H1 (cell line): ENCODE data around the gene ACSF3. TPM values are rescaled to one million over a fixed set of nuclear protein-coding genes. Genes with fewer than 3 reads are reported as not detected.

Experiments
- SIN3A ChIP-seq, 2 experiments: IDR thresholded peaks in 1 of 2; conservative IDR thresholded peaks in 1 of 2; 2 replicates each; pipeline ENCODE4 v1.6.1; 2011 to 2012; ENCODE audit warnings: low read length in 2 of 2, improper control_type of control experiment in 1 of 2, low read depth in 1 of 2, mild to moderate bottlenecking in 1 of 2
- polyA plus RNA-seq, 7 experiments: library from polyadenylated mRNA; depleted of rRNA in 3 of 7; stranded (reverse) in 5 of 7; unstranded in 2 of 7; fragments of >200 nt in 5 of 7; fragments of 200-250 nt in 2 of 7; gene quantifications; 1 replicate in 5 of 7; 2 replicates in 1 of 7; 4 replicates in 1 of 7; pipeline versions ENCODE4 v1.2.1 to v1.2.3, GENCODE V29; 2011 to 2013; ENCODE audit warnings: missing spikeins in 2 of 7, mixed read lengths in 2 of 7
- total RNA-seq: library from RNA; stranded (reverse); fragmentation: NEBNext Ultra II Directional; extraction: Animal tissue kit (Norgen Biotek cat#: 25700); gene quantifications from 2 replicates; pipeline ENCODE4 v1.2.1, GENCODE V29; 2021

The ACSF3 gene
- total and polyA plus RNA-seq, 2 of the 8 experiments (the other 6 are each of a cell fraction or from before 2014, with no cell fraction given): 15.6 to 22.9 TPM

DNA sequence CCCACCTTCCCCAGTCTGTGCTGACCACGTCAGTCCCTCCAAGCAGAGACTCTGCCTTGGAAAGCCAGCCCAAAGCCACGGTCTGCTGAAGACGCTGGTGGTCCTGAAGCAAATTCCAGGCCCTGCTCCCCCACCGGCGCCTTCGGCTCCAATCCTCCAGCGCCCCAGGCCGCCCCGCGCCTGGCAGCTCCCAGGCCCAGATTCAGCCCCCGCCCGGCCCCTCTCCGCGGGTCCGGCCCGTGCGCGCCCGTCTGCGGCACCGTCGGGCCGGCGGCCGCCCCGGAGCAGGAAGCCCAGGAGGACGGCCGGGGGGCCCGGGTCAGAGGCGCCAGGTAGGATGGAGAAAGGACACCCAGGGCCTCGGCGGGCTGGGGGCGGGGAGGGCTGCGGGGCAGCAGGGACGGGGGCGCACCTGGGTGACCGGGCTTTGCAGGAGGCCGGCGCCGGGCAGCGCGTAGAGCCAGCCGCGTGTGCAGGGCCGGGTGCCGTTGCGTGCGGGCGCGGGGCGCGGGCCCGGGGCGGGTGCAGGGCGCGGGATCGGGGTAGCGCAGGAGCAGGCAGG lies 107.3 kb downstream of the ACSF3 start (continued):
- TF ChIP-seq SIN3A (conservative IDR thresholded peaks at IDR 0.05 in 1 of 2, IDR thresholded peaks at IDR 0.05 in 1 of 2; ENCODE audit: low read depth in 1 of 2, low read length in 2 of 2): no peak
